Measurements from ENCODE around the gene TNXB.
"Not testable (repeated sequence)": the region's sequence is repeated elsewhere in the genome, so short reads cannot be mapped to it uniquely, and the experiment has no call there.

DNA sequence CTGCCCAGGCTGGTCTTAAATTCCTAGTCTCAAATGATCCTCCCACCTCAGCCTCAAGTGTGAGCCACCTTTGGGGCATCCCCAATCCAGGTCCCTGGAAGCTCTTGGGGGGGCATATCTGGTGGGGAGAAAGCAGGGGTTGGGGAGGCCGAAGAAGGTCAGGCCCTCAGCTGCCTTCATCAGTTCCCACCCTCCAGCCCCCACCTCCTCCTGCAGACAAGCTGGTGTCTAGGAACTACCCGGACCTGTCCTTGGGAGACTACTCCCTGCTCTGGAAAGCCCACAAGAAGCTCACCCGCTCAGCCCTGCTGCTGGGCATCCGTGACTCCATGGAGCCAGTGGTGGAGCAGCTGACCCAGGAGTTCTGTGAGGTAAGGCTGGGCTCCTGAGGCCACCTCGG lies 70.3 kb downstream of the TNXB start:
- not testable (repeated sequence) for TF ChIP-seq BHLHE40 (IDR thresholded peaks at IDR 0.05; ENCODE audit: low read depth, low read length); POLR2A (IDR thresholded peaks at IDR 0.05; ENCODE audit: low read length); CHD2 (IDR thresholded peaks at IDR 0.05; ENCODE audit: low read length, partially characterized antibody); NFE2L2 (conservative IDR thresholded peaks at IDR 0.05; ENCODE audit: low read length); KDM1A (IDR thresholded peaks at IDR 0.05; ENCODE audit: low read depth); NR3C1 (IDR thresholded peaks at IDR 0.05); EP300 (IDR thresholded peaks at IDR 0.05); RFX5 (IDR thresholded peaks at IDR 0.05); ESRRA (IDR thresholded peaks at IDR 0.05; ENCODE audit: borderline replicate concordance, low read length); MAFK (IDR thresholded peaks at IDR 0.05; ENCODE audit: partially characterized antibody)
- TF ChIP-seq, protein P1, sequence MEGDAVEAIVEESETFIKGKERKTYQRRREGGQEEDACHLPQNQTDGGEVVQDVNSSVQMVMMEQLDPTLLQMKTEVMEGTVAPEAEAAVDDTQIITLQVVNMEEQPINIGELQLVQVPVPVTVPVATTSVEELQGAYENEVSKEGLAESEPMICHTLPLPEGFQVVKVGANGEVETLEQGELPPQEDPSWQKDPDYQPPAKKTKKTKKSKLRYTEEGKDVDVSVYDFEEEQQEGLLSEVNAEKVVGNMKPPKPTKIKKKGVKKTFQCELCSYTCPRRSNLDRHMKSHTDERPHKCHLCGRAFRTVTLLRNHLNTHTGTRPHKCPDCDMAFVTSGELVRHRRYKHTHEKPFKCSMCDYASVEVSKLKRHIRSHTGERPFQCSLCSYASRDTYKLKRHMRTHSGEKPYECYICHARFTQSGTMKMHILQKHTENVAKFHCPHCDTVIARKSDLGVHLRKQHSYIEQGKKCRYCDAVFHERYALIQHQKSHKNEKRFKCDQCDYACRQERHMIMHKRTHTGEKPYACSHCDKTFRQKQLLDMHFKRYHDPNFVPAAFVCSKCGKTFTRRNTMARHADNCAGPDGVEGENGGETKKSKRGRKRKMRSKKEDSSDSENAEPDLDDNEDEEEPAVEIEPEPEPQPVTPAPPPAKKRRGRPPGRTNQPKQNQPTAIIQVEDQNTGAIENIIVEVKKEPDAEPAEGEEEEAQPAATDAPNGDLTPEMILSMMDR (IDR thresholded peaks at IDR 0.05) = not testable (repeated sequence)
- TF ChIP-seq, protein P2, sequence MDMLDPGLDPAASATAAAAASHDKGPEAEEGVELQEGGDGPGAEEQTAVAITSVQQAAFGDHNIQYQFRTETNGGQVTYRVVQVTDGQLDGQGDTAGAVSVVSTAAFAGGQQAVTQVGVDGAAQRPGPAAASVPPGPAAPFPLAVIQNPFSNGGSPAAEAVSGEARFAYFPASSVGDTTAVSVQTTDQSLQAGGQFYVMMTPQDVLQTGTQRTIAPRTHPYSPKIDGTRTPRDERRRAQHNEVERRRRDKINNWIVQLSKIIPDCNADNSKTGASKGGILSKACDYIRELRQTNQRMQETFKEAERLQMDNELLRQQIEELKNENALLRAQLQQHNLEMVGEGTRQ (IDR thresholded peaks at IDR 0.05) = not testable (repeated sequence)
- TF ChIP-seq, protein P3, sequence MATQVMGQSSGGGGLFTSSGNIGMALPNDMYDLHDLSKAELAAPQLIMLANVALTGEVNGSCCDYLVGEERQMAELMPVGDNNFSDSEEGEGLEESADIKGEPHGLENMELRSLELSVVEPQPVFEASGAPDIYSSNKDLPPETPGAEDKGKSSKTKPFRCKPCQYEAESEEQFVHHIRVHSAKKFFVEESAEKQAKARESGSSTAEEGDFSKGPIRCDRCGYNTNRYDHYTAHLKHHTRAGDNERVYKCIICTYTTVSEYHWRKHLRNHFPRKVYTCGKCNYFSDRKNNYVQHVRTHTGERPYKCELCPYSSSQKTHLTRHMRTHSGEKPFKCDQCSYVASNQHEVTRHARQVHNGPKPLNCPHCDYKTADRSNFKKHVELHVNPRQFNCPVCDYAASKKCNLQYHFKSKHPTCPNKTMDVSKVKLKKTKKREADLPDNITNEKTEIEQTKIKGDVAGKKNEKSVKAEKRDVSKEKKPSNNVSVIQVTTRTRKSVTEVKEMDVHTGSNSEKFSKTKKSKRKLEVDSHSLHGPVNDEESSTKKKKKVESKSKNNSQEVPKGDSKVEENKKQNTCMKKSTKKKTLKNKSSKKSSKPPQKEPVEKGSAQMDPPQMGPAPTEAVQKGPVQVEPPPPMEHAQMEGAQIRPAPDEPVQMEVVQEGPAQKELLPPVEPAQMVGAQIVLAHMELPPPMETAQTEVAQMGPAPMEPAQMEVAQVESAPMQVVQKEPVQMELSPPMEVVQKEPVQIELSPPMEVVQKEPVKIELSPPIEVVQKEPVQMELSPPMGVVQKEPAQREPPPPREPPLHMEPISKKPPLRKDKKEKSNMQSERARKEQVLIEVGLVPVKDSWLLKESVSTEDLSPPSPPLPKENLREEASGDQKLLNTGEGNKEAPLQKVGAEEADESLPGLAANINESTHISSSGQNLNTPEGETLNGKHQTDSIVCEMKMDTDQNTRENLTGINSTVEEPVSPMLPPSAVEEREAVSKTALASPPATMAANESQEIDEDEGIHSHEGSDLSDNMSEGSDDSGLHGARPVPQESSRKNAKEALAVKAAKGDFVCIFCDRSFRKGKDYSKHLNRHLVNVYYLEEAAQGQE (IDR thresholded peaks at IDR 0.05) = not testable (repeated sequence)
- TF ChIP-seq, protein P4, sequence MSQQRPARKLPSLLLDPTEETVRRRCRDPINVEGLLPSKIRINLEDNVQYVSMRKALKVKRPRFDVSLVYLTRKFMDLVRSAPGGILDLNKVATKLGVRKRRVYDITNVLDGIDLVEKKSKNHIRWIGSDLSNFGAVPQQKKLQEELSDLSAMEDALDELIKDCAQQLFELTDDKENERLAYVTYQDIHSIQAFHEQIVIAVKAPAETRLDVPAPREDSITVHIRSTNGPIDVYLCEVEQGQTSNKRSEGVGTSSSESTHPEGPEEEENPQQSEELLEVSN (IDR thresholded peaks at IDR 0.05; ENCODE audit: borderline replicate concordance, low read depth) = not testable (repeated sequence)
